Vagina (tissue), 2 donors: Measurements from ENCODE around the gene FRS3. TPM values are rescaled to one million over a fixed set of nuclear protein-coding genes. Genes with fewer than 3 reads are reported as not detected.

Experiments
- DNase-seq, 2 donors: peaks; one replicate each; pipeline ENCODE4 v3.0.0-alpha.2; 2017; ENCODE audit errors: extremely low spot score in 2 of 2
- H3K27ac ChIP-seq: fragments of 200-600 bp; sonication (generic); one replicate; pipeline ENCODE4 v1.5.1; 2019
- H3K27me3 ChIP-seq: fragments of 200-600 bp; sonication (generic); one replicate; pipeline ENCODE4 v1.5.1; 2019
- H3K36me3 ChIP-seq, 2 donors: fragments of 200-600 bp; sonication (generic); one replicate each; pipeline ENCODE4 v1.5.1; 2017 to 2019
- H3K4me1 ChIP-seq: fragments of 200-600 bp; sonication (generic); one replicate; pipeline ENCODE4 v1.5.1; 2019
- H3K4me3 ChIP-seq, 2 donors: fragments of 200-600 bp; sonication (generic); 1 replicate in 1 of 2; 2 replicates in 1 of 2; pipeline ENCODE4 v1.5.1; 2016 to 2019
- H3K9me3 ChIP-seq: fragments of 200-600 bp; sonication (generic); one replicate; pipeline ENCODE4 v1.5.1; 2019
- CTCF ChIP-seq, 3 experiments: fragments of 450-650 bp in 2 of 3; fragments of 200-600 bp in 1 of 3; sonication (generic) in 1 of 3; IDR thresholded peaks; one replicate each; pipeline ENCODE4 v1.5.1; 2017 to 2019; ENCODE audit warnings: antibody characterized with exemption in 3 of 3, mild to moderate bottlenecking in 2 of 3, moderate library complexity in 2 of 3
- POLR2A ChIP-seq, 2 donors: fragments of 450-650 bp; IDR thresholded peaks; one replicate each; pipeline ENCODE4 v1.6.1; 2017; ENCODE audit warnings: antibody characterized with exemption in 2 of 2, mild to moderate bottlenecking in 2 of 2, moderate library complexity in 2 of 2
- POLR2AphosphoS5 ChIP-seq, 2 donors: sonication (generic); formaldehyde crosslinking; IDR thresholded peaks; one replicate each; pipeline ENCODE4 v1.9.0; 2017; ENCODE audit warnings: antibody characterized with exemption in 2 of 2, mild to moderate bottlenecking in 2 of 2, low read depth in 1 of 2; ENCODE audit not compliant: insufficient read depth in 1 of 2
- intact Hi-C: fragments of 100-400 bp; cut with DNase I; formaldehyde crosslinking; loops from one replicate; pipeline ENCODE4 v1.15.1; 2023
- total RNA-seq: library from RNA; depleted of rRNA; stranded (reverse); fragments of >200 nt; gene quantifications from one replicate; pipeline ENCODE4 v1.2.3, GENCODE V29; 2016

FRS3 gene
- total RNA-seq, 1 donor from 2014 or later, result 4.4 TPM

- H3K36me3 ChIP-seq, result no peaks in the 10 kb centered on the region
- H3K9me3 ChIP-seq, result no peaks in the 10 kb centered on the region
- no peaks in the 10 kb centered on the region for H3K4me1 ChIP-seq
- DNase-seq, result no peak
- H3K4me3 ChIP-seq, result no peak overlapping the region
- TF ChIP-seq POLR2AphosphoS5 (IDR thresholded peaks at IDR 0.05; ENCODE audit: insufficient read depth in 1 of 2, low read depth in 1 of 2) (no peak), POLR2A (IDR thresholded peaks at IDR 0.05) (no peak), CTCF (IDR thresholded peaks at IDR 0.05) (no peak)
- intact Hi-C loops, result no loop called here
- H3K27me3 ChIP-seq, result no peaks in the 10 kb centered on the region
- no peak overlapping the region for H3K27ac ChIP-seq
Measured at GRCh38 chr6:41743406-41744235, 36.1 kb downstream of the FRS3 start.

- Histone ChIP-seq H3K36me3 (no peaks in the 10 kb centered on the region), H3K9me3 (no peaks in the 10 kb centered on the region), H3K27ac (no peak overlapping the region), H3K4me3 (no peak overlapping the region), H3K4me1 (no peaks in the 10 kb centered on the region), H3K27me3 (no peaks in the 10 kb centered on the region)
- no peak for DNase-seq
- intact Hi-C loops, result no loop called here
- TF ChIP-seq CTCF (IDR thresholded peaks at IDR 0.05) (no peak), POLR2AphosphoS5 (IDR thresholded peaks at IDR 0.05; ENCODE audit: insufficient read depth in 1 of 2, low read depth in 1 of 2) (no peak), POLR2A (IDR thresholded peaks at IDR 0.05) (no peak)
Measured at GRCh38 chr6:41741625-41742490, 37.8 kb downstream of the FRS3 start.

GRCh38 chr6:41740366-41741162 is 39.1 kb downstream of the FRS3 start:
- H3K4me3 ChIP-seq, result no peak overlapping the region
- TF ChIP-seq POLR2AphosphoS5 (IDR thresholded peaks at IDR 0.05; ENCODE audit: insufficient read depth in 1 of 2, low read depth in 1 of 2), result no peak
- no peak for TF ChIP-seq POLR2A (IDR thresholded peaks at IDR 0.05)
- TF ChIP-seq CTCF (IDR thresholded peaks at IDR 0.05), result no peak
- no peaks in the 10 kb centered on the region for H3K36me3 ChIP-seq
- no peaks in the 10 kb centered on the region for H3K9me3 ChIP-seq
- peaks cover 7% of the 10 kb centered on the region for H3K4me1 ChIP-seq
- DNase-seq, result no peak
- no peak overlapping the region for H3K27ac ChIP-seq
- intact Hi-C loops, result no loop called here
- H3K27me3 ChIP-seq, result no peaks in the 10 kb centered on the region

DNA sequence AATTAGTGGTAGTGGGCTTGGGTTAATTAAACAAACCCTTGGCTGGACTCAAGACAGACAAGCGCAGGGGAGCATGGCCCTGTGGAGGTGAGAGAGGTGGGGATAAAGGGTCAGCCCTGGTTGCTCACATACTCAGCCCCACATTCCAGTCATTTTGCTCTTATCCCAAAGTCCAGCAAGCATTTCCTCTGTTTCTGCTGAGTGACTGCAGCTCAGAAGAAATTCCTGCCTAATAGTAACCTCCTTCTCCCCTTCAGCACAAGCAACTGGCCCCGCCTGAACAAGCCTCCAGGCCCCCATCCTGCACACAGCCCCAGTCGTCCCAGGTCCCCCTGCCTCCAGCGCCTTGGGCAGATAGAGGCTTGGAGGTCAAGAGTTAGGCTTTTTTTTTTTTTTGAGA is 40.7 kb downstream of the FRS3 start:
- H3K27ac ChIP-seq, result no peak overlapping the region
- no peaks in the 10 kb centered on the region for H3K36me3 ChIP-seq
- TF ChIP-seq CTCF (IDR thresholded peaks at IDR 0.05) (no peak), POLR2AphosphoS5 (IDR thresholded peaks at IDR 0.05; ENCODE audit: insufficient read depth in 1 of 2, low read depth in 1 of 2) (no peak), POLR2A (IDR thresholded peaks at IDR 0.05) (no peak)
- H3K9me3 ChIP-seq, result no peaks in the 10 kb centered on the region
- peaks cover 7% of the 10 kb centered on the region for H3K4me1 ChIP-seq
- no peak overlapping the region for H3K4me3 ChIP-seq
- intact Hi-C loops, result no loop called here
- DNase-seq, result no peak
- H3K27me3 ChIP-seq, result no peaks in the 10 kb centered on the region
